Fibroblast of lung (primary cell): ENCODE results near the gene DQX1. TPM values are rescaled to one million over a fixed set of nuclear protein-coding genes. Genes with fewer than 3 reads are reported as not detected.
A peak's percentile ranks its signal among the peaks of the same experiment; 100 is the strongest.

Source experiments
- DNase-seq, 2 donors: peaks; one replicate each; pipeline versions ENCODE4 v3.0.0 to v3.0.0-alpha.2; 2010; ENCODE audit warnings: low read depth in 2 of 2
- H2AFZ ChIP-seq: 2 replicates; pipeline ENCODE4 v1.5.1; 2012; ENCODE audit warnings: low read length, control low read depth, inconsistent platforms
- H3K27ac ChIP-seq: 2 replicates; pipeline ENCODE4 v1.5.1; 2011; ENCODE audit warnings: low read length, control low read depth; ENCODE audit not compliant: insufficient read depth
- H3K27me3 ChIP-seq: 2 replicates; pipeline ENCODE4 v1.5.1; 2011; ENCODE audit warnings: mild to moderate bottlenecking, low read length; ENCODE audit not compliant: control insufficient read depth, insufficient read depth
- H3K36me3 ChIP-seq: 2 replicates; pipeline ENCODE4 v1.5.1; 2011; ENCODE audit warnings: low read length; ENCODE audit not compliant: control insufficient read depth, insufficient read depth
- H3K4me1 ChIP-seq: 2 replicates; pipeline ENCODE4 v1.5.1; 2011; ENCODE audit warnings: low read length; ENCODE audit not compliant: control insufficient read depth, insufficient read depth; ENCODE audit errors: extremely low read depth
- H3K4me2 ChIP-seq: 2 replicates; pipeline ENCODE4 v1.5.1; 2011; ENCODE audit warnings: low read length, control low read depth; ENCODE audit not compliant: insufficient read depth; ENCODE audit errors: extremely low read depth
- H3K4me3 ChIP-seq, 4 experiments: fragments of 200-600 bp in 1 of 4; sonication (generic) in 1 of 4; replicated peaks in 1 of 4; 2 replicates each; pipeline ENCODE4 v1.5.1; 2011 to 2016; ENCODE audit warnings: low read length in 4 of 4, low read depth in 3 of 4, mild to moderate bottlenecking in 3 of 4, control low read depth in 2 of 4, inconsistent platforms in 1 of 4, mixed read lengths in 1 of 4; ENCODE audit not compliant: insufficient read depth in 1 of 4; ENCODE audit errors: control extremely low read depth in 1 of 4
- H3K79me2 ChIP-seq: 2 replicates; pipeline ENCODE4 v1.5.1; 2012; ENCODE audit warnings: mild to moderate bottlenecking, low read length, inconsistent platforms; ENCODE audit not compliant: control insufficient read depth, insufficient read depth
- H3K9ac ChIP-seq: 2 replicates; pipeline ENCODE4 v1.5.1; 2011; ENCODE audit warnings: mild to moderate bottlenecking, low read length, control low read depth; ENCODE audit not compliant: insufficient read depth
- H3K9me3 ChIP-seq: 2 replicates; pipeline ENCODE4 v1.5.1; 2012; ENCODE audit warnings: low read depth, low read length; ENCODE audit not compliant: control insufficient read depth, insufficient read depth
- H4K20me1 ChIP-seq: 2 replicates; pipeline ENCODE4 v1.5.1; 2011; ENCODE audit warnings: low read length; ENCODE audit not compliant: control insufficient read depth, insufficient read depth; ENCODE audit errors: extremely low read depth
- CTCF ChIP-seq, 2 donors: IDR thresholded peaks in 1 of 2; conservative IDR thresholded peaks in 1 of 2; 1 replicate in 1 of 2; 2 replicates in 1 of 2; pipeline ENCODE4 v1.5.1; 2011 to 2012; ENCODE audit warnings: low read length in 2 of 2, control low read depth in 1 of 2, inconsistent platforms in 1 of 2, low read depth in 1 of 2, mild to moderate bottlenecking in 1 of 2
- EZH2 ChIP-seq: IDR thresholded peaks from 2 replicates; pipeline ENCODE4 v1.5.1; 2012; ENCODE audit warnings: low read length, control low read depth, mild to moderate bottlenecking; ENCODE audit errors: missing control alignments
- polyA plus RNA-seq, 2 donors: library from polyadenylated mRNA; depleted of rRNA in 1 of 2; stranded (reverse) in 1 of 2; unstranded in 1 of 2; fragments of >200 nt; gene quantifications; 2 replicates each; pipeline ENCODE4 v1.2.1, GENCODE V29; 2011 to 2012; ENCODE audit warnings: missing spikeins in 1 of 2
- total RNA-seq: library from RNA; depleted of rRNA; stranded (reverse); fragments of >200 nt; gene quantifications from 2 replicates; pipeline ENCODE4 v1.2.1, GENCODE V29; 2014

The DQX1 gene
- total and polyA plus RNA-seq, 2 donors (not counting 1 experiment from before 2014, with no cell fraction given), result not detected

GRCh38 chr2:74481431-74481830 lies 44.6 kb downstream of the DQX1 start:
- no peak overlapping the region for H3K9ac ChIP-seq
- H3K79me2 ChIP-seq, result peaks cover 24% of the 10 kb centered on the region
- peak overlapping the region; percentile 85 for H3K27ac ChIP-seq

DNA sequence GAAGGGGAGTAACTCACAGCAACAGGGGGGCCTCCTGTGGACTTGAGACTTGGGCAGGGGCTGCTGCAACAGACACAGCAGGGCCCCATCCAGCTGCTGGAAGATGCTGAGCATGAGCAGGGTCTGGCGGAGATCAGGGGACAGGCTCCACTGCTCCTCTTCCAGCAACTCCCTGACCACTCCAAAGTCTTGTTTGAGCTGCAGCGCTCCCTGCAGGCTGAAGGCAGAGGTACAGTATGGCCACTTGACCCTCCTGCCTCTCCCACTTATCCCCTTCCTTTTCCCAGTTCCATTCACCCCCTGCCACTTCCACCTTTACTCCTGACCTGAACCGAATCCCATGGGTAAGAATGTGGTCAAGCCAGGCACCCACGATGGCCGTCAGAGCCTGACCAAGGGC lies 51.1 kb downstream of the DQX1 start:
- H3K4me1 ChIP-seq, result peaks cover 2% of the 10 kb centered on the region
- no peak overlapping the region for H3K27ac ChIP-seq
- no peak for TF ChIP-seq EZH2
- TF ChIP-seq CTCF (conservative IDR thresholded peaks at IDR 0.05 in 1 of 2, IDR thresholded peaks at IDR 0.05 in 1 of 2; ENCODE audit: low read depth in 1 of 2, low read length in 2 of 2), result peak; percentile 7 to 41
- peaks cover 11% of the 10 kb centered on the region for H3K36me3 ChIP-seq
- H3K9me3 ChIP-seq, result no peaks in the 10 kb centered on the region
- H3K4me2 ChIP-seq, result no peak overlapping the region
- no peaks in the 10 kb centered on the region for H3K79me2 ChIP-seq
- H4K20me1 ChIP-seq, result no peaks in the 10 kb centered on the region
- no peak overlapping the region for H2AFZ ChIP-seq
- no peak overlapping the region for H3K4me3 ChIP-seq
- no peaks in the 10 kb centered on the region for H3K27me3 ChIP-seq
- no peak for DNase-seq
- no peak overlapping the region for H3K9ac ChIP-seq

More at GRCh38 chr2:74481431-74481830, 44.6 kb downstream of the DQX1 start:
- TF ChIP-seq EZH2 (no peak), CTCF (conservative IDR thresholded peaks at IDR 0.05 in 1 of 2, IDR thresholded peaks at IDR 0.05 in 1 of 2; ENCODE audit: low read depth in 1 of 2, low read length in 2 of 2) (no peak)
- Histone ChIP-seq H3K36me3 (peaks cover 6% of the 10 kb centered on the region), H3K4me1 (peaks cover 8% of the 10 kb centered on the region), H3K4me3 (peak overlapping the region; percentile 74 to 99 (median 86)), H4K20me1 (no peaks in the 10 kb centered on the region), H3K4me2 (peak overlapping the region; percentile 92), H3K27me3 (no peaks in the 10 kb centered on the region), H2AFZ (no peak overlapping the region), H3K9me3 (no peaks in the 10 kb centered on the region)
- peak in 1 of 2 donors; percentile 11 for DNase-seq

- peaks cover 10% of the 10 kb centered on the region for H3K36me3 ChIP-seq
- peaks cover 2% of the 10 kb centered on the region for H3K4me1 ChIP-seq
- no peaks in the 10 kb centered on the region for H4K20me1 ChIP-seq
- H3K9me3 ChIP-seq, result no peaks in the 10 kb centered on the region
- H2AFZ ChIP-seq, result no peak overlapping the region
- no peaks in the 10 kb centered on the region for H3K79me2 ChIP-seq
- no peak for TF ChIP-seq CTCF (conservative IDR thresholded peaks at IDR 0.05 in 1 of 2, IDR thresholded peaks at IDR 0.05 in 1 of 2; ENCODE audit: low read depth in 1 of 2, low read length in 2 of 2)
- TF ChIP-seq EZH2, result no peak
- H3K27me3 ChIP-seq, result no peaks in the 10 kb centered on the region
- H3K9ac ChIP-seq, result no peak overlapping the region
- no peak overlapping the region for H3K27ac ChIP-seq
- H3K4me3 ChIP-seq, result no peak overlapping the region
- no peak overlapping the region for H3K4me2 ChIP-seq
- DNase-seq, result no peak
Observed at GRCh38 chr2:74474481-74474880, 51.5 kb downstream of the DQX1 start.
